Activated T-helper 9 cell treated with anti-CD3 and anti-CD28 coated beads, Interleukin-2, amount 50 U/mL, for 16 hours (primary cell): ENCODE measurements around the gene PELO.
A peak's percentile ranks its signal among the peaks of the same experiment; 100 is the strongest.
"Not testable (repeated sequence)": the region's sequence is repeated elsewhere in the genome, so short reads cannot be mapped to it uniquely, and the experiment has no call there.

Experiments used
- DNase-seq: peaks from one replicate; pipeline ENCODE4 v3.0.0-alpha.2; 2020; ENCODE audit warnings: low read depth

Gene PELO

DNA sequence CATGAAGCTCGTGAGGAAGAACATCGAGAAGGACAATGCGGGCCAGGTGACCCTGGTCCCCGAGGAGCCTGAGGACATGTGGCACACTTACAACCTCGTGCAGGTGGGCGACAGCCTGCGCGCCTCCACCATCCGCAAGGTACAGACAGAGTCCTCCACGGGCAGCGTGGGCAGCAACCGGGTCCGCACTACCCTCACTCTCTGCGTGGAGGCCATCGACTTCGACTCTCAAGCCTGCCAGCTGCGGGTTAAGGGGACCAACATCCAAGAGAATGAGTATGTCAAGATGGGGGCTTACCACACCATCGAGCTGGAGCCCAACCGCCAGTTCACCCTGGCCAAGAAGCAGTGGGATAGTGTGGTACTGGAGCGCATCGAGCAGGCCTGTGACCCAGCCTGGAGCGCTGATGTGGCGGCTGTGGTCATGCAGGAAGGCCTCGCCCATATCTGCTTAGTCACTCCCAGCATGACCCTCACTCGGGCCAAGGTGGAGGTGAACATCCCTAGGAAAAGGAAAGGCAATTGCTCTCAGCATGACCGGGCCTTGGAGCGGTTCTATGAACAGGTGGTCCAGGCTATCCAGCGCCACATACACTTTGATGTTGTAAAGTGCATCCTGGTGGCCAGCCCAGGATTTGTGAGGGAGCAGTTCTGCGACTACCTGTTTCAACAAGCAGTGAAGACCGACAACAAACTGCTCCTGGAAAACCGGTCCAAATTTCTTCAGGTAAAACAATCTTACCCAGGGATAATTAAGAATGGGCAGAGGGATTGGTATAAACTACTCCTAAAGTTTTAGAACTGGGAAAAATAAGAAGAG is 12.9 kb downstream of the PELO start:
- peak; percentile 31 for DNase-seq

DNA sequence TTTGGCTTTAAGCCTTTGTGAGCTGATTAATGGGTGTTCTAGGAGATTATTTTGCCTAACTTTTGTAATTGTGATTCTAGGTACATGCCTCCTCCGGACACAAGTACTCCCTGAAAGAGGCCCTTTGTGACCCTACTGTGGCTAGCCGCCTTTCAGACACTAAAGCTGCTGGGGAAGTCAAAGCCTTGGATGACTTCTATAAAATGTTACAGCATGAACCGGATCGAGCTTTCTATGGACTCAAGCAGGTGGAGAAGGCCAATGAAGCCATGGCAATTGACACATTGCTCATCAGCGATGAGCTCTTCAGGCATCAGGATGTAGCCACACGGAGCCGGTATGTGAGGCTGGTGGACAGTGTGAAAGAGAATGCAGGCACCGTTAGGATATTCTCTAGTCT is 13.6 kb downstream of the PELO start:
- DNase-seq = no peak

DNA sequence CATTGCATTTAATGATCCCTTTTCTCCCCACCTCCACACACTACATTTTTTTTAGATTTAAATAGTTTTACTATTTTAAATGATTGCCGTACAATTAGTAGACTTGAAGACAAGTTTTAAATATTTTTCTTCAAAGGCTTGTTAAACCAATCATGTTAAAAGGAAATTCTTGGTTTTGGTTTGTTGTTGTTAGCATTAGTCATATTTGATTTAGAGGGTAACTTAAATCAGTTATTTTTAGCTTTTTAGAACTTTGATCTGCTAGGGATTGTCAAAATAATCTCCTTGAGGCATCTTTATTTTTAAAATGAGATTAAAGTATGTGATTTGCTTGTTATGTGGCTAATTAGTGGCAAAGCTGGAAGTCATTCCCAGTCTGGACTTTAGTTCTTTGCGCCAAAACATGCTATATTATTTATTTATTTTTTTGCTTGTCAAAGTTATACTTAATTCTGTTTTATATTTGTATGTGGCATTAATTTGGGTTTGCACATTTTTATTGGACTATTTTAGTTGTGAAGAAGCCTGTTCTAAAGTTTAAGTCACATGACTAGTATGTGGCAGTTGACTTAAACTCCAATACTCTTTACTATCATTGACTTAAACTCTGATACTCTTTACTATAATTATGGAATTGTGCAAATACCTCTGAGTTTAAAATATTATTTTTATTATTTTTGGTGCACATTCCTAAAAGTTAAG is 14.7 kb downstream of the PELO start:
- DNase-seq = no peak

DNA sequence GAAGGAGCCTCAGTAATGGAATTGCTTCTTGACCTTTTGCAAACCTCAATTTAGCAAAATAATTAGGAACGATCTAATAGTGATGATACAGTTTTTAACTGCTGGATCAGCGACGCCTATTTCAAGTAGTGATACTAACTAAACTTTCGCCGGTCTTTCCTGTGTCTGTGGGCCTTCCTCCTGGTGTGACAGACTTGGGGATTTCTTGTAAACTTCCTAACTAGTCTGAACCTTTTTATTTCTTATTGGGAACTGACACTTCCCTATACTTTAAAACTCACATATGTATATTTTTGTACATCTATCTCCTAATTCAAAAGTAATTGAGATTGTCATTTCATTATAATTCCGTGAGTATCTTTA is 15.2 kb downstream of the PELO start:
- DNase-seq = no peak

DNA sequence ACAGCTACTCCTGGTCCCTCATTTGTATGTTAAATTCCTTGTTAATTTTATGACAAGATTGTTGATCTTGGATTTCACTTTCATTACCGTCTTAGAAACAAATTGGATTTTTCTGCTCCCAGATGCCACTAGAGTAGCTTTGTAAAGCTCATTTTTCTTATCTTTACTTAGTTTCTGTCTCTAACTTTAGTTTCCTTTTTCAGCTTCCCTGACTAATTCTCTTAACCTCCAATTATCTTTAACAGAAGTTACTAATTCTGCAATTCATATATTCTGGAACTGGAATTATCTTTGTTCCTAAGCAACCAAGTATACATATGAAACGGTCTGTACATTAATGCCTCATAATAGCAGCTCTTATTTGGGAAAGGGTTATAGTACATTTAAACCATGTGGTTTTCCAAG is 16.7 kb downstream of the PELO start:
- no peak for DNase-seq

DNA sequence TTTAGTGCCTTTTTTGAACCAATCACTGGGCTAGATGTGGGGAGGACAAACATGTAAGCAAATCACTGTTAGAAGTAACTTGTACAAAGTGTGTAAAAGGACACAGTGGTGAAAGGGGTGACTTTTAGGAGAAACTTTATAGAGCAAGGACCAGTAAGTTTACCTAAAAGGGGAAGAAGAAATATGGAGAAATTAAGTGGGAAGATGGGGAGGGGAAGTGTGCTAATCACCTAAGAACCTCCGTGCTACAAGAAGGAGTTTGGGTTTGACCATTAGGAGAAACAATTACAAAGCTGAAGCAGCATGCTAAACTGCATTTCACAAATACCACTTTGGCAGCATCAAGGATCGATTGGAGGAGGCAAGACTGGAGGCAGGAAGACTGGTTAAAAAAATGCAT is 17.3 kb downstream of the PELO start:
- DNase-seq = no peak

DNA sequence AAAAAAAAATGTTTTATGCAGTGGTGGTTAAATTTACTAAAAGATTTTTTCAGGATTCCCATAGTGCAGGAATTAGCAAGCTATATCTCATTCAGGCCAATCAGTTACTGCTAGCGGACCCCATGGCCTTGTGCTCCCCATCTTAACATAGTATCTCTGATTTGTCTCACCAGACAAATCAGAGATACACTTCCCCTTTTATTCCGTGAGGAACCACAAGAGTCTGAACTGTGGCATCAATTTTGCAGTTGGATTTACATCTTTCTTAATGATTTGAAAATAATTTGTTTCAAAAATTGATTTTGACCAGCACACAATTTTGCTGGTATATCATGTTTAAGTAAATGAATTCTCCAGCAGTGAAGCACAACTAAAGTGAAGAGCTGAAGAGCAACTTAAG is 17.9 kb downstream of the PELO start:
- no peak for DNase-seq

DNA sequence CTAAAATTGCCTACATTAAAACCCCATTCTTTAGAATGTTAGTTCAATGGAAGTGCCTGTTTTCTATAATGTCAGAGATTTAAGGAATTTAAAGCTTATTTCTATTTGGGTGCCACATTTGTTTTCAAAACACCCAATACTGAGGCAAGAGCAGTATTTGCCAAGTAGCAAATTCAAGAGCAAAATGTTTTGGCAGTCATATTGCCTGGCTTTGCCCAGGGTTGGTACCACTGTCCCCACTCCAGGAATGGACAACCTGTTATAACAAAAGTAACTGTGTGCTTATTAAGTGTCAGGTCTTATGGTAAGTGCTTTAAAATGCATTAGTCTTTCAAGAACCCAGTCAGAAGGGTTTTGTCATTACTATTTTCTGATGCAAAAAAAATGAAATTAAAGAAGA is 19.3 kb downstream of the PELO start:
- no peak for DNase-seq

DNA sequence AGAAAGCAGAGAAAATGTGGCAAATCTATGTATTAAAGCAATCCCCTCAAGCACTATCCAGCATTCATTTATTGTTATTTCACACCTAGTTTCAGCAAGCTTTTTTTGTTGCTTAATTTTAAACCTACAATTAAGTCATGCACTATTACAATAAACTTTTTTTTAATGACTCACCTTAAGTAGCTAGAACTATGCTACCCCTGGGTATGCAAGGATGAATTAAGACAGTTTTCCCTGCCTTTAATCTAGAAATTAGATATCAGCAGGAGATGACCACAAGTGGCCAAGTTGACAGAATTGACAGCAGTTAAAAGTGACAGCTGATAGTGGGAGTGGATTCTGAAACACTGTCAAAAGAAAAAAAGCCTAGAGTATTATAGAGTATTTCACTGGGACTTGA is 20.0 kb downstream of the PELO start:
- no peak for DNase-seq

DNA sequence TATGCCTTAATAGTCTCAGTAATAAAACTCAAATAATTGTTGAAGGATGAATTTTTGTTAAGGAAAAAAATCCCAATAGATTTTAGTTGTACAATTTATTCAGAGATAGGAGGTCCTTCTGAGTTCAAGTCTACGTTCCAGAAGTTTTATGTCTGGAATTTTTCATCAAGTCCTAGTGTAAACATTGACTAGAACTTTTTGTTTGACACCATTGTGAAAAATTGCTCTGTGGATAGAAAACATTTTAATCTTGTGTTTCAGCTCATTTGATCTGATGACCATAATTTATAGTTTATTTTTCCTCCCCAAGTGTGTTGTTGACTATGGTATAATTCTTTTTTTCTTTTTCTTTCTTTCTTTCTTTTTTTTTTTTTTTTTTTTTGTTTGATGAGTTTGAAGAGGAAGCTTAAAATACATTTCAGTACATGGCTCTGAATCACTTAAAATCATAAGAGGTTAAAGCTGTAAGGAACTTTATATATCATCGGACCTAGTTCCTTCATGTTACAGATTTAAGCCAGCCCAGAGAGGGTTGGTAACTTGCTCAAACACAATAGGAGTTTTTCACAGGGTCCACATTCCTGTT is 20.7 kb downstream of the PELO start:
- no peak for DNase-seq

DNA sequence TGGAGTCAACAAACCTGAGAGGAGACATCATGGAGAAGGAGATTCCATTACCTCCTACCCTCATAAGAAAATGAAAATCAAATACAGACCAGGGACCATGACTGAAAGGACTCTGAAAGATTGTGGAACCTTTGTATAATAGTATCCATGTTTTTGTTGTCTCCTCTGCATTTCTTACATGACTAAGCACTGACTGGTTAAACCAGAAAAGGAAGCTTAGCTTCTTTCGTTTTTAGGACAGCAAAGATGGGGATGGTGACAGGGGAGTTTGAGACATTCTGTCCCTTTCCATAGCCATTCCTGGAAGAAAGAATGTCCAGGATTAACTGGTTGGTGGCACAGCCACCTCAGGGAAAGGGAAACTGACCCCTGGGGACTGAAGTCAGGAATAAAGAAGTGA is 22.2 kb downstream of the PELO start:
- DNase-seq = no peak

DNA sequence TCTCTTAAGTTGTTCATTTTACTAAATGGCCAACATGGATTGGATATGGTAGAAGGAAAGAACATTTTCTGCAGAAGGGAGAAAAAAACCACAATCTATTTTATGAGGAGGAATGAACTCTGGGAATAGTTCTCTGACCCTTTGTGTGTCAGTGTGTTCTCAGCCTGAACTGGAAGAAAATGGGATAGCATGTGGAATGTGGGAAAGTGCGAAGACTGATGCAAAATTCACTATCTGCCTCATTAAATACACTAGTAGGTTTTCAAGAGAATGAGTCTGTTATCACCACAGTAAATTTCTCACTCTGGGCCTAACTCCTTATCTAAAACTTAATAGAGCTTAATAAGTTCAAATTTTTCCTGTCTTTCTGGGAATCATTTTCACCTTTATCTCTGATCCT is 22.7 kb downstream of the PELO start:
- DNase-seq = no peak

DNA sequence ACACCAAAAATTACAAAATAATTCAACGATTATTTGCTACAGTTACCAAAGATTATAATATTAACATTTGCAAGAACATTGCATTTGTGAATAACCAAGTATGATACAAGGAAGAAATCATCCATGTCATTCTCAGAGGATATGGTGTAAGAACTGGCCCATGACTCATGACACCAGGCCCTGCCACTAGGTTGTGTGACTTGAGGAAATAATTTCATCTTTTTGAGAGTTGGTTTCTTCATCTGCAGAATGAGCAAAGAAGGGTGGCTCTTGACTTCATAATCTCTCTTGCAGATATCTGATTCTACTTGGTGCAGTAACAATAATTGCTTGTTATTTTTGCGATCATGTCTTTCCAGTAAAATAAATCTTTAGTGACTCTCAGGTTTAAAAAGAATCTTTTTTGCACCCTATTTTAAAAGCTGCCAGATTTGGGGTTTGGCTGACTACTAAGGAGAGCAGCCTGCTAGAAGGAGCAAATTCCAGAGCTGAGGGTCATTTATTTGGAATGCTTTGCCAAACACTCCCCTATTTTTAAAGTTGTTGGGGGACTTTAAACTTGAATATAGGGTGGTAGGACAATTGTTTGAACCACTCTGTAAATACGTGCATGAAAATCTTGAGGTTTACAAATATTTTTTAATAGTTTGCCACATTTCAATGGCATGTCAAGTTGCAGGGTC is 23.5 kb downstream of the PELO start:
- DNase-seq = no peak

DNA sequence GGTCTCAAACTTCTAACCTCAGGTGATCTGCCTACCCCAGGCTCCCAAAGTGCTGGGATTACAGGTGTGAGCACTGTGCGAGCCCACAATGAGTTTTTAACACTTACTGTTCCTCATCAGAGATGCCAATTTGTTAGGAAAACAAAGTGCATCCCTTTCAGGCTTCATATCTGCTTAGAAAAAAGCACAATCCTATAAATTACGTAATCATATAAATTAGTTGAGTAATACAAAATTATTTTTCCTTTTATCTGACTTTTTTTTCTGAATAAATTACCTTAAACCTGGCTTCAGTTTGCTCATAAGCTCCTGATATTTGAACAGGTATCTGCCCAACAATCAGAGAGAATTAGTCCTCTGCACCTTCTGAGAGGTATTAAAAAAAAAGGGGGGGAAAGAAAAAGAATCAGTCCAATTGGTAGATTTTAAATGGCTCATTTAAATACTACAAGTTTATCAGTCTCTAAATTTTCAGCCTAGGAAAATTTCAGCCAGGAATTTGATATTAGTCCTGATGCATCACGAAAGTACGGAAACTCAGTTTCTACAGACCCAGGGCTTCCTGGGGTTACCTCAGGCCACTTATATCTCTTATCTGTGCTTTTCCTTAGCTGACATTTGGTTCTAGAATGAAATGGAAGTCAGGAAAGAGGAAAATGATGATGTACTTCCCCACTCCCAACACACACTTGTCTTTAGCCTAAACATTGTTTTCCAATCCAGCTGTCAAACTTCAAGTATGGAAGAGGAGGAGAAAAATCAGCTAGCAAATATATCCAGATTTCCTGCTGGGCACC is 26.8 kb downstream of the PELO start:
- no peak for DNase-seq

DNA sequence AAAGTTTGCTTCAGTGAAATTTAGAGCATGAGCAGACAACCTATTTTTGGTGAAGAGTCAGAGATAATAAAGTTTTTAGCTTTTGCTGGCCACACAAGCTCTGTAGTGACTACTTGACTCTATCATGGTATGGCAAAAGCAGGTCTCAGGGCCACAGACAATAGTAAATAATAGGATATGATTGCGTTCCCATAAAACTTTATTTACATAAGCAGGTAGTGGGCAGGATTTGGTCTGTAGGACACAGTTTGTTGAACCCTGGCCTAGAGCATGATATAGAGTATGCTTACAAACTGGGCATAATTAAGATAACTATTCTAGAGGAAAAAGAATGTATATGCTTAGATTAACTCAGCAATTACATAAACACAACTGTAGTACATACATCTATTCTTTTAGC is 30.1 kb downstream of the PELO start:
- DNase-seq = no peak

DNA sequence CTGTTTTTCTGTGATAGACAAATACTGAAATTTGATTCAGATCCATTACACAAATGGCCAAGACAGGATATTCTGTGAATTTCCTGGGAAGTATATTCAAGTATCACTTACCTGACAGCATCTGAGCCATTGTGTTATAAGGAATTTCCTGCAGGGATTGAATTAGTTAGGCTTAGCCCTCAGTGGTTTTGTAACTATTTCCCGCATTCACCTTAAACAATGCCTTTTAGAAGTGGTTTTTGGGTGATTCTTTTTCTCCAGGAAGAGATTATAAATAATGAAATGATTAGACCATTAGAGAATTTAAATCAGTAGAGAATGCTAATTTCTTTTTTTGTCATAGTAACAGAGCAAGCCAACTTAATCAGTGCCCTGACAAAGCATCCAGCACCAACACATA is 30.6 kb downstream of the PELO start:
- DNase-seq = no peak

DNA sequence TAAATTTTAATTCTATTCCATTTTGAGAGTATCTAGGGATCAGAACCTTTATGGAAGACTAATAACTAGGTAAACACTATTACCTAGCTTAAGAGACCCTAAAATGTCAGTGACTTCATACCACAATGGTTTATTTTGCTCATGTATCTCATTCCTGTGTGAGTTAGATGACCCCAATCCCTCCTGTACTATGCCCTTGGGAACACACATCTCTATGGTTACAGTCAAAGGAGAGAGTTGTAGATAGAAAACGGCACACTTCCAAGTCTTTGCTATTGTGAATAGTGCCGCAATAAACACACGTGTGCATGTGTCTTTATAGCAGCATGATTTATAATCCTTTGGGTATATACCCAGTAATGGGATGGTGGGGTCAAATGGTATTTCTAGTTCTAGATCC is 31.1 kb downstream of the PELO start:
- not testable (repeated sequence) for DNase-seq

DNA sequence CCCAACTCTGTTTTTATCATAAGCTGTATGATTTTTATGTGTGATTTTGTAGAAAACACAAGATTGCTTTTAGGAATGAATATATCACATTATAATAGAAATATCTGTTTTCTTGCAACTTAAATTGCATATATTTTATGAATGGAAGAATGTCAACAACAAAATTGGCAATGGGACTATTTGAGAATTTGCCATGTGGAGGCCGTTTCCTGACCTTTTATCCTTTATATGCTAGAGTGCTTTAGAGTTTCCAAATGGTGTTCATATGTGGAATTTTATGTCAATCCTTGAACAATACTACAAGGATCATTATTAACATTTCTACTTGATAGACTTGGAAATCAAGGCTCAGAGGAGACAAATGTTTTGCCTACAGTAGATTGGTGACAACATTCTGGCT is 34.2 kb downstream of the PELO start:
- no peak for DNase-seq

DNA sequence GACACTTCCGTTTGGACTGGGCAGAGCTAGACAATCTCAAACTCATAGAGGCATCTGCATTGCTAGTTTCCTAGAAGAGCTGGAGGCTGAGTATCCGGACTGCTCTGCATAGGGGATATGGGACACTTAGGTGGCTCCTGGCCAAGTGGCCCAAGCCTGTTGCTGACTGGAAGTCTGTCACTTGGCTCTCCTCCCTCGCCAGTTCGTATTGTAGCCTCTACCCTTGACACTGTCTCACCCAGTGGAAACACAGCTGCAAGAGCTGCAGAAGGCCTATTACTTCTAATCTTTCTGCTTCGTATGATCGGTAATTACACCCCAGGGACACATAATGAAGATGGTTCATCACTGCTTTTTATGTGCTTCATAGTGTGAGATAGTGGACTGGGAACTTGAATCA is 34.7 kb downstream of the PELO start:
- no peak for DNase-seq

DNA sequence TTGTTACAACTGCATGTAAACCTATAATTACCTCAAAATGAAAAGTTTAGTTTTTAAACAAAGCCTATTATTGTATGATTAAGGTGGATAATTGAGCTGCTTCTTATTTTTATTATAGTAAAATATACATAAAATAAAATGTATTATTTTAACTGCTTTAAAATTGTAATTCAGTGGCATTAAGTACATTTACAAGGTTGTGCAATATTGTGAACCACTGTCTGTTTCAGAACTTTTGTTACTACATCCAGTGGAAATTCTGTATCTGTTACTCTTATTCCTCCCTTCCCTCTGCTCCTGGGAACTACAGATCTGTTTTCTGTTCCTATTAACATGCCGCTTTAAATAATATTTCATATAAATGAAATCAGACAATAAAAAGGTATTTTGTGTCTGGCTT is 37.1 kb downstream of the PELO start:
- no peak for DNase-seq

DNA sequence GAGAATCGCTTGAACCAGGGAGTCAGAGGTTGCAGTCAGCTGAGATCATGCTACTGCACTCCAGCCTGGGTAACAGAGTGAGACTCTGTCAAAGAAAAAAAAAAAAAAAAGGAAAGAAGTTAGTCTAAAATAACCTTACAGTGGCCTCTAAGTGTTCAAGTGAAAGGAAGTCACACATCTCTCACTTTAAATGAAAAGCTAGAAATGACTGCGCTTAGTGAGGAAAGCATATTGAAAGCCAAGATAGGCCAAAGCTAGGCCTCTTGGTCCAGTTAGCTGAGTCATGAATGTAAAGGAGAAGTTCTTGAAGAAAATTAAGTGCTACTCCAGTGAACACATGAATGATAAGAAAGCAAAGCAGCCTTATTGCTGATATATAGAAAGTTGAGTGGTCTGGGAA is 38.1 kb downstream of the PELO start:
- DNase-seq = no peak

DNA sequence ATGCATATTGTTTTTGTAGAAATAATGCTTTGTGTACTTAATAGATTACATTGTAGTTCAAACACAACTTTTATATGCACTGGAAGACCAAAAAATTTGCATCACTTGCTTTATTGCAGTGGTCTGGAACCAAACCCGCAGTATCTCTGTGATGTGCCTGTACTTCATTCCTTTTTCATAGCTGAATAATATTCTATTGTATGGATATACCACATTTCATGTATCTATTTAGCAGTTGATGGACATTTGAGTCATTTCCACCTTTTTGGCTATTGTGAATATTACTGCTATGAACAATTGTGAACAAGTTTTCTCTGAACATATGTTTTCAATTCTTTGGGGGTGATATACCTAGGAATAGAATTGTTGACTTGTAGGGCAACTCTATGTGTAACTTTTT is 40.1 kb downstream of the PELO start:
- no peak for DNase-seq
